ENCODE data around the gene NUDT8.
"Not testable (repeated sequence)": the region's sequence is repeated elsewhere in the genome, so short reads cannot be mapped to it uniquely, and the experiment has no call there.

NUDT8 gene

GRCh38 chr11:67627441-67627811 lies 2.3 kb downstream of the NUDT8 start:
- DNase-seq, result no peak

- DNase-seq, result no peak
Measured at GRCh38 chr11:67626970-67627369, 2.8 kb downstream of the NUDT8 start.

- DNase-seq, result not testable (repeated sequence)
Measured at GRCh38 chr11:67626131-67626833, 3.5 kb downstream of the NUDT8 start.

- DNase-seq, result not testable (repeated sequence)
Measured at GRCh38 chr11:67623795-67624194, 5.9 kb downstream of the NUDT8 start.

- not testable (repeated sequence) for DNase-seq
Measured at GRCh38 chr11:67622905-67623304, 6.8 kb downstream of the NUDT8 start.

GRCh38 chr11:67621928-67622327 lies 7.8 kb downstream of the NUDT8 start:
- not testable (repeated sequence) for DNase-seq

- not testable (repeated sequence) for DNase-seq
Measured at GRCh38 chr11:67620621-67621020, 9.1 kb downstream of the NUDT8 start.

- DNase-seq, result not testable (repeated sequence)
Measured at GRCh38 chr11:67619683-67620618, 9.8 kb downstream of the NUDT8 start.

GRCh38 chr11:67618901-67619659 lies 10.7 kb downstream of the NUDT8 start:
- DNase-seq, result not testable (repeated sequence)

GRCh38 chr11:67617243-67617953 lies 12.3 kb downstream of the NUDT8 start:
- DNase-seq, result no peak

- no peak for DNase-seq
Measured at GRCh38 chr11:67616431-67617242, 13.1 kb downstream of the NUDT8 start.

- DNase-seq, result peak; percentile 25 to 41
Measured at GRCh38 chr11:67615728-67616430, 13.9 kb downstream of the NUDT8 start.

- peak; percentile 54 to 59 for DNase-seq
Measured at GRCh38 chr11:67614730-67615714, 14.7 kb downstream of the NUDT8 start.

GRCh38 chr11:67613960-67614715 lies 15.6 kb downstream of the NUDT8 start:
- DNase-seq, result peak; percentile 87 to 93

GRCh38 chr11:67613313-67613959 lies 16.3 kb downstream of the NUDT8 start:
- DNase-seq, result no peak

GRCh38 chr11:67612751-67613150 lies 17.0 kb downstream of the NUDT8 start:
- no peak for DNase-seq

GRCh38 chr11:67611704-67612587 lies 17.8 kb downstream of the NUDT8 start:
- DNase-seq, result no peak
